Esophagus mucosa (tissue), 1 donor: ENCODE measurements around the gene OR5D16. TPM values are rescaled to one million over a fixed set of nuclear protein-coding genes. Genes with fewer than 3 reads are reported as not detected.
"Not testable (repeated sequence)": the region's sequence is repeated elsewhere in the genome, so short reads cannot be mapped to it uniquely, and the experiment has no call there.

ENCODE experiments used
- ATAC-seq: fragments of 200-7000 bp; cut with Tn5 transposase; one replicate; pipeline ENCODE4 v1.9.1; 2020
- total RNA-seq: library from RNA; stranded (reverse); gene quantifications from one replicate; pipeline ENCODE4 v1.2.4, GENCODE V29; 2023
- donor health status: DM: yes; HTN: yes; CAD: no.

The OR5D16 gene
- not detected for total RNA-seq

- ATAC-seq, result no peak
Measured at GRCh38 chr11:55838452-55838851, at the start of gene OR5D16. Gene OR5D16 (plus strand): TSS chr11:55838752. CDS start chr11:55838752, 0 bp downstream.

GRCh38 chr11:55791606-55792005 lies 46.9 kb upstream of the OR5D16 start:
- ATAC-seq, result no peak

GRCh38 chr11:55793321-55793720 lies 45.2 kb upstream of the OR5D16 start:
- no peak for ATAC-seq

- no peak for ATAC-seq
Measured at GRCh38 chr11:55795256-55795655, 43.3 kb upstream of the OR5D16 start, which contains the start of gene OR5D14. Gene OR5D14 (plus strand): TSS chr11:55795556. CDS start chr11:55795556, 0 bp downstream.

GRCh38 chr11:55806248-55806647 lies 32.3 kb upstream of the OR5D16 start:
- no peak for ATAC-seq

- no peak for ATAC-seq
Measured at GRCh38 chr11:55811067-55811466, 27.5 kb upstream of the OR5D16 start, which contains the start of gene OR5L1. Gene OR5L1 (plus strand): TSS chr11:55811367. CDS start chr11:55811467, 100 bp downstream.

- no peak for ATAC-seq
Measured at GRCh38 chr11:55819330-55819729, 19.2 kb upstream of the OR5D16 start, which contains the start of gene OR5D18. Gene OR5D18 (plus strand): TSS chr11:55819630. CDS start chr11:55819630, 0 bp downstream.

- no peak for ATAC-seq
Measured at GRCh38 chr11:55826919-55827318, 11.6 kb upstream of the OR5D16 start, which contains the start of gene OR5L2. Gene OR5L2 (plus strand): TSS chr11:55827219. CDS start chr11:55827219, 0 bp downstream.

- ATAC-seq, result no peak
Measured at GRCh38 chr11:55847453-55847852, 8.9 kb downstream of the OR5D16 start.

- ATAC-seq, result no peak
Measured at GRCh38 chr11:55849037-55849436, 10.5 kb downstream of the OR5D16 start.

- ATAC-seq, result no peak
Measured at GRCh38 chr11:55852141-55852540, 13.6 kb downstream of the OR5D16 start.

- no peak for ATAC-seq
Measured at GRCh38 chr11:55854704-55855103, 16.2 kb downstream of the OR5D16 start.

- not testable (repeated sequence) for ATAC-seq
Measured at GRCh38 chr11:55867354-55867753, 28.8 kb downstream of the OR5D16 start.

GRCh38 chr11:55872731-55873130 lies 34.2 kb downstream of the OR5D16 start:
- not testable (repeated sequence) for ATAC-seq

- not testable (repeated sequence) for ATAC-seq
Measured at GRCh38 chr11:55873146-55873545, 34.6 kb downstream of the OR5D16 start.

- not testable (repeated sequence) for ATAC-seq
Measured at GRCh38 chr11:55882997-55883396, 44.4 kb downstream of the OR5D16 start, which contains the start of gene TRIM51. Gene TRIM51 (plus strand): TSS chr11:55883297. CDS start chr11:55885429, 2,132 bp downstream.

GRCh38 chr11:55884995-55885394 lies 46.4 kb downstream of the OR5D16 start:
- ATAC-seq, result not testable (repeated sequence)

- not testable (repeated sequence) for ATAC-seq
Measured at GRCh38 chr11:55885481-55885880, 46.9 kb downstream of the OR5D16 start.

Other genes with a start within 250 kb of the OR5D16 start
- not detected for gene OR4C11, start 231.1 kb upstream of the OR5D16 start, total RNA-seq
- gene OR4P4, start 203.6 kb upstream of the OR5D16 start, total RNA-seq, result not detected
- not detected for gene OR4S2, start 190.4 kb upstream of the OR5D16 start, total RNA-seq
- not detected for gene OR4C6, start 176.6 kb upstream of the OR5D16 start, total RNA-seq
- not detected for gene OR5D13, start 65.3 kb upstream of the OR5D16 start, total RNA-seq
- not detected for gene OR5D14, start 43.2 kb upstream of the OR5D16 start, total RNA-seq
- gene OR5L1, start 27.4 kb upstream of the OR5D16 start, total RNA-seq, result not detected
- not detected for gene OR5D18, start 19.1 kb upstream of the OR5D16 start, total RNA-seq
- gene OR5L2, start 11.5 kb upstream of the OR5D16 start, total RNA-seq, result not detected
- not detected for gene TRIM51, start 44.5 kb downstream of the OR5D16 start, total RNA-seq
- gene OR5W2, start 75.8 kb downstream of the OR5D16 start, total RNA-seq, result not detected
- gene OR5I1, start 97.6 kb downstream of the OR5D16 start, total RNA-seq, result not detected
- gene OR10AG1, start 131.2 kb downstream of the OR5D16 start, total RNA-seq, result not detected
- gene OR5F1, start 155.9 kb downstream of the OR5D16 start, total RNA-seq, result not detected
- gene OR5AS1, start 188.9 kb downstream of the OR5D16 start, total RNA-seq, result not detected